NCI-H524 treated with DMSO at 0.1 percent for 48 hours (cell line): ENCODE measurements around the gene IKBKE.

Experiments used
- DNase-seq: peaks from one replicate; lab custom pipeline; 2025; lab: John Stamatoyannopoulos, UW

IKBKE gene

GRCh38 chr1:206469933-206470691, at the start of gene IKBKE:
Gene IKBKE (plus strand): TSS chr1:206470476. CDS start chr1:206473228, 2,752 bp downstream.
- DNase-seq, result no peak

GRCh38 chr1:206421616-206422340, 48.5 kb upstream of the IKBKE start:
- DNase-seq, result no peak

- no peak for DNase-seq
Observed at GRCh38 chr1:206422525-206422924, 47.8 kb upstream of the IKBKE start.

- DNase-seq, result no peak
Observed at GRCh38 chr1:206427291-206427690, 43.0 kb upstream of the IKBKE start.

DNA sequence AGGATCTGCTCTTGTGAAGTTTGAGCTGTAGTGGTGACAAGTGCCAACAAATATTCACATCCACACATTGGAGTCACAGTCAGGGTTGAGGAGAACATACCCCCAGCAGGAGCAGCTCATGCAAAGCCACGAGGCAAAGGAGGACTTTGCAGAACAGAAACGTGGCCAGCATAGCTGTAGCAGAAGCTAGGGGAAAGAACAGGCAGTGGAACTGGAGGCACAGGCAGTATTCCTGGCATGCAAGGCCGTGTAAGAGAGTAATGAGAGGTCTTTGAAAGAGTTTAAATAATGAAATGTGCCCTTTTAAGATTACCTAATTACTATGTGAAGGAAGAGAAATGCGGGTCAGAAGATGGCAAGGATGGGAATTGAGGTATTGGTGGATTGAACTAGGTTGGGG, 40.9 kb upstream of the IKBKE start:
- no peak for DNase-seq

- no peak for DNase-seq
Observed at GRCh38 chr1:206430031-206430983, 40.0 kb upstream of the IKBKE start.

DNA sequence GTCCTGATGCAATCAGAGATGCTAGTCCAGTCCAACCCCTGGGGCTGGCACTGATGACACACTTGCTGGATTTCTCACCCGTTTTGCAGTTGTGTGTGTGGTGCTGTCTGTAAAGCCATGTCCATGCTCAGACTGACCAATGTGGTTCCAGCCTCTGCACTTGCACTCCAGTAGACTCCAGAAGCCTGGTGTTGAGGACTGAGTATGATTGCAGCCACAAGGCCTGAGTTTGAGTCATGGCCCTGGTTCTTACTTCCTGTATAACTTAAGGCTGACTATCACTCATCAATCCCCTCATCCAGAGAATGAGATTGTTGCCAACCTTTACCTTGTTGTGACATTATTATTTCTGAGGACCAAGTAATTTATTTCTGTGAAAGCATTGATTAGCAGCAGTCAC, 34.8 kb upstream of the IKBKE start:
- DNase-seq, result no peak

DNA sequence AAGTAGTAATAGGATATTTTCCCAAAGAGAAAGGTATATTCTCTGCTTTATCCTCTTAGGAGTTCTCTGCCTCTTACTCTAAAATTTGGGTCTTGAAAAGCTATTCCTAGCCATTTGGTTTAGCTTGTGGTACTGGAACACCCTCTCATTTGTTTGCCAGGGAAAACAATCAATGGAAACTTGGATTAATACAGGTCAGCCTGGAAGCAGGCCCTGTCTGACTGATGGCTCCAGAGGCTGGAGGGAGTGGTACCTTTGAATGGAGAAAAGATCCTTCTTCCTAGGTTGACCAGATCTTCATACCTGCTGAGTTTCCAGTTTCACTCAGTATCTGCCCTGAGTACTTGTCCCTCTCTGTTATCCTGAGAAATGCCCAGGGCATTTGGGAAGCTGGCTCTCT, 31.7 kb upstream of the IKBKE start:
- no peak for DNase-seq

GRCh38 chr1:206439205-206439604, 31.1 kb upstream of the IKBKE start:
- DNase-seq, result no peak

- DNase-seq, result no peak
Observed at GRCh38 chr1:206441336-206441967, 28.8 kb upstream of the IKBKE start.

DNA sequence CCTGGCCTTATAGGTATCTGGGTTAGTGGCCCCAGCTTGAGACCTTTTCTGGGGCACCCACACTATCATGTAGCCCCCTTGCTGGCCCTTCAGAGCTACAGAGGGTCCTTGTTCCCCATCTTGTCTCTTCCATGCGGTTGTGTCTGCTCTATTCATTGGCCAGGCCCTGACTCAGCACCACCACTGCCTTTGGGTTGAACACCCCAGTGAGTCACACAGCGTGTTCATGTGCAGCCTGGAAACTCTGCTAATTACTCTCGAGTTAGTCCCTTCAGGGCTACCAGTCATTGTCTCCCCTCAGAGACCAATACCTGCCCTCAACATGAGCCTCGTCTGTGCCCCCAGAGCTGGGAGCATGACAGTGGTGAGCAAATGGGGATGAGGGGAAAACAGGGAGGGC, 28.2 kb upstream of the IKBKE start:
- DNase-seq, result no peak

DNA sequence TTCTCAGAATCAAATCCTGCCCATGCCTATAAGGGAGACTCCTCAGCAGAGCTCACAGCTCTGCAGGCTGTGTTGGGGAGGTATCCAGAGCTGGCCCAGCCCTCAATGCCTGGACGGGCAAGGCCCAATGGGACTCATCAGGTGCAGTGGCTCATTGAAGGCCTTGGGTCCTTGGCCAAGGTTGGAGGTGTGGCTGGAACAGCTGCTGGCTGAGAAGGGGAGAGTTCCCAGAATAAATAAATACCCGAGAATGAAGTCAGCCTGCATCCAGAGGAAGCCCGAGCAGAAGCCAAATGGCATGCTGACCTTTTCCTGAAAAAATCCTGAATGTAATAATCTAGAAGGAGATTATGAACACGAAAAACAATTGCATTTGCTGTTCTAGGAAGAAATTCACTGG, 25.2 kb upstream of the IKBKE start:
- DNase-seq, result no peak

GRCh38 chr1:206445911-206446356, 24.3 kb upstream of the IKBKE start:
- DNase-seq, result no peak

DNA sequence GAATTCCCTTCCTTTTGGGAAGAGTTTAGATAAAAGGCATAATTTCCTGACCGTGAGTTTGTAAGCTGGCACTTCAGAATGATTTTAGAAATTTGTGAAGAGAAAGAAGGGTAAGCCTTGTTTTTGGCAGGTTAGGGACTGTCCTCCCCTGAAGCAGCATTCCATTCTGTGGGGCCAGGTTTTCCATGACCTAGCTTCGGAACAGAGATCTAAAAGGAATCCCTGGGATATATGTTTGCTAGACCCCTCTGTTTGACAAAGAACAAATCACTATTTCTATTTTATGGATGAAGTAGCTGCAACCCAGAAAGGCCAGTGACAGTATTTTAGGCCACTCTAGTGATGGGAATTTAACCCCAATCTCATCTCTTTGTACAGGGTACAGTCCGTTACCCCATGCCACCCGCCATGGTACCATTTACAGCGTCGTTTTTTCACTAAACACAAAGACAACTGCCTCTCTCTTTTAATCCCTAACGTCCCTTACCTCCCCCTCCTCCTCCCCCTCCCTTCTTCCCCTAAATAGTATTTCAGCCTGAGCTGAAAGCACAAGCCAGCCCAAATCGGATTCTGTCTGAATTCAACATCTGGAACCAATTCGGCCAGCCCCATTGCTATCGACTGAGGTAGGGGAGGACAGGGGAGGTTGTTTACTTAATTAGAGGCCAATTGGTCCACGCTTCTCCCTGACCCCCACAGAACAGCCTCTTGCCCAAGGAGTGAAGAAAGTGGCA, 23.4 kb upstream of the IKBKE start:
- DNase-seq, result no peak

DNA sequence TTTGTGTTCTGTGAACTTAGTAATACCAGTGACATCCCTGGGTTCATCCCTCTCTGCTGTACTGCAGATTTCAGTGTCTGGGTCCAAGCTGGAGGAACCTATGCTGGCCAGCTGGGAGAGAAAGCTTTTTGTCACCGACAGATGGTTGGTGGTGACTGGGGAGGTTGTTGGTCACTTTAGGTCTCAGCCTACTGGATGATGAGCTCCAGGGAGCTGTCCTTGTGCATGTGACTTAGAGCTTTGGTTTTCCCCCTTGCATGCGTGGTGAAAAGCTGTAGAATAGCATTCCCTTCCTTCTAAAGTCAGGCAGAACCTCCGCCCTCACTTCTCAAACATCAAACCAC, 22.9 kb upstream of the IKBKE start:
- DNase-seq, result no peak

- DNase-seq, result no peak
Observed at GRCh38 chr1:206447792-206448191, 22.5 kb upstream of the IKBKE start.

DNA sequence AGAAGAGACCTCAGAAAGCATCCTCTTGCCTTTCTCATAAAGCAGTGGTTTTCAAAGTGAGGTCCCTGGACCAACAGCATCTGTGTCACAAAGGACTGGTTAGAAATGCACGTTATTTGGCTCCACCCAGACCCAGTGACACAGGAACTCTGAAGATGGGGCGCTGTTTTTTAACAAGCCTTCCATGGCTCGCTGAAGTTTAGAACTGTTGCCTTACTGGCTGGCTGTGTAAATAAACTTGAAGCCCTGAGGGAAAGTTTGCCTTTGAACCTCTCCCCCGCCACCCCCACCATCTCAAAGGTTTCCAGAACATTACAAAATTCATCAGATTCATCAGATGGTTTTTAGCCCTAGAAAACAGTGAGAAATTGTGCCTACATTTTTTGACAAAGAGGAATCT, 21.8 kb upstream of the IKBKE start:
- DNase-seq, result no peak

DNA sequence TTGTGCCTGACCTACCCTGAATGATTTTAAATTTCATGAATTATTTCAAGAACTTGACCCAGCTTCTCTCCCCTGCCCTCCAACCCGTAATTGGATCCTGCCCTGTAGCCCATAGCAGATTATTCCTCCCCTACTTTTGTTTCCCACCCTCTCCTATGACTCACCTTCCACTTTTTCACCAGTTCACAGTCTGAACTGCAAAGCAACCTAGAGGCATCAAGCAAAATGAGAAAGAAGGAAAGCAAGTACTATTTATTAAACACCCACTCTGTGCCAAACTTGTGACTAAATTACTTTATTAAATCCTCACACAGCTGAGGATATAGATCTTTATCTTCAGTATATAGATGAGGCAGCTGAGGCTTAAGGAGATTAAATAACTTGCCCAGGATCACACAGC, 20.7 kb upstream of the IKBKE start:
- DNase-seq, result no peak

- no peak for DNase-seq
Observed at GRCh38 chr1:206450281-206450680, 20.0 kb upstream of the IKBKE start.

DNA sequence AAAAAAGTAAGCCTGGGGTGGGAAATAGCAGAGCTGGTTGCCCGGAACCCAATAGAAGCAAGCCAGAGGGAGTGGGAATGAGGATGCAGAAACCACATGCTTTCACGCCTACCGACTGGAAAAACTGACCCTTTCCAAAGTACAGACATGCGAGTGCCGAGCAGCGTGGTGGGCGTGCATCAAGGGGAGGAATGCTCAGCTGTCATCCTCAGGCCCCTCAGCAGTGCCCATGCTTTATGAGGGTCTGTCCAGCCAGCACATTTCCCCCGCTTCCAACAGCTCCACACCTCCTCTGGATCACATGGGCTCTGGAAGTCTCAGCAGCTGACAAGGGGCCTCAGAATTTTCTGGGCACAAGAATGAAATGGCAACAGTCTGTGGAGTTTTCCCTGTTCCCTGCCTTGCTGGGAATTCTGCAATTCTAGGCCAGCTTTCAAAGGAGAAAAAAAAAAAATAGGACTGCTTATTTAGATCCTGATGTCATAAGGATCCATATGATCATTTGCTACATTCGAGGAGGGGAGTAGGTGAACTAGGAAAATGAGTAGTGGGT, 19.1 kb upstream of the IKBKE start:
- no peak for DNase-seq

- no peak for DNase-seq
Observed at GRCh38 chr1:206453111-206453510, 17.2 kb upstream of the IKBKE start.
